ENCODE data around the gene LYPD6B.

LYPD6B gene

GRCh38 chr2:149075853-149076252 lies 37.4 kb downstream of the LYPD6B start:
- DNase-seq (ENCODE audit: low read depth, low spot score): no peak

GRCh38 chr2:149076863-149077412 lies 38.4 kb downstream of the LYPD6B start:
- no peak for DNase-seq (ENCODE audit: low read depth, low spot score)

- no peak for DNase-seq (ENCODE audit: low read depth, low spot score)
Measured at GRCh38 chr2:149077861-149078260, 39.4 kb downstream of the LYPD6B start.

GRCh38 chr2:149080099-149080498 lies 41.6 kb downstream of the LYPD6B start:
- DNase-seq (ENCODE audit: low read depth, low spot score): no peak

- DNase-seq (ENCODE audit: low read depth, low spot score): no peak
Measured at GRCh38 chr2:149080971-149081370, 42.5 kb downstream of the LYPD6B start.

GRCh38 chr2:149082079-149082478 lies 43.6 kb downstream of the LYPD6B start:
- DNase-seq (ENCODE audit: low read depth, low spot score): no peak

- DNase-seq (ENCODE audit: low read depth, low spot score): no peak
Measured at GRCh38 chr2:149082735-149083134, 44.2 kb downstream of the LYPD6B start.

GRCh38 chr2:149084924-149085795 lies 46.7 kb downstream of the LYPD6B start:
- DNase-seq (ENCODE audit: low read depth, low spot score): no peak

GRCh38 chr2:149087751-149088150 lies 49.3 kb downstream of the LYPD6B start:
- no peak for DNase-seq (ENCODE audit: low read depth, low spot score)

GRCh38 chr2:149089068-149089467 lies 50.6 kb downstream of the LYPD6B start:
- DNase-seq (ENCODE audit: low read depth, low spot score): no peak

- DNase-seq (ENCODE audit: low read depth, low spot score): no peak
Measured at GRCh38 chr2:149090706-149091105, 52.2 kb downstream of the LYPD6B start.

GRCh38 chr2:149093579-149093978 lies 55.1 kb downstream of the LYPD6B start:
- DNase-seq (ENCODE audit: low read depth, low spot score): no peak

- no peak for DNase-seq (ENCODE audit: low read depth, low spot score)
Measured at GRCh38 chr2:149094217-149095015, 55.9 kb downstream of the LYPD6B start.

- no peak for DNase-seq (ENCODE audit: low read depth, low spot score)
Measured at GRCh38 chr2:149098701-149099100, 60.2 kb downstream of the LYPD6B start.

GRCh38 chr2:149099298-149099697 lies 60.8 kb downstream of the LYPD6B start:
- no peak for DNase-seq (ENCODE audit: low read depth, low spot score)

- DNase-seq (ENCODE audit: low read depth, low spot score): no peak
Measured at GRCh38 chr2:149100739-149101699, 62.5 kb downstream of the LYPD6B start.

- no peak for DNase-seq (ENCODE audit: low read depth, low spot score)
Measured at GRCh38 chr2:149101818-149102217, 63.3 kb downstream of the LYPD6B start.

GRCh38 chr2:149103081-149103620 lies 64.7 kb downstream of the LYPD6B start:
- no peak for DNase-seq (ENCODE audit: low read depth, low spot score)

- no peak for DNase-seq (ENCODE audit: low read depth, low spot score)
Measured at GRCh38 chr2:149104221-149104620, 65.7 kb downstream of the LYPD6B start.

GRCh38 chr2:149112068-149112467 lies 73.6 kb downstream of the LYPD6B start:
- DNase-seq (ENCODE audit: low read depth, low spot score): no peak

GRCh38 chr2:149112713-149113112 lies 74.2 kb downstream of the LYPD6B start:
- DNase-seq (ENCODE audit: low read depth, low spot score): no peak
